HG03060 (cell line): ENCODE results near the gene TMEM178A.

ENCODE experiments used
- ATAC-seq: cut with Tn5 transposase; IDR thresholded peaks from one replicate; pipeline ENCODE4 v1.9.1; 2021; ENCODE audit warnings: low read depth, moderate number of reproducible peaks; ENCODE audit not compliant: unreplicated experiment

Gene TMEM178A

GRCh38 chr2:39736640-39737039, 70.9 kb downstream of the TMEM178A start:
- no peak for ATAC-seq

GRCh38 chr2:39737661-39738060, 71.9 kb downstream of the TMEM178A start:
- ATAC-seq, result no peak

- ATAC-seq, result no peak
These were observed 73.2 kb downstream of the TMEM178A start for GRCh38 chr2:39738936-39739335.

GRCh38 chr2:39739386-39739785, 73.7 kb downstream of the TMEM178A start:
- ATAC-seq, result no peak

- no peak for ATAC-seq
These were observed 76.2 kb downstream of the TMEM178A start for GRCh38 chr2:39741871-39742270.

GRCh38 chr2:39743269-39743776, 77.6 kb downstream of the TMEM178A start:
- ATAC-seq, result no peak

- ATAC-seq, result no peak
These were observed 89.7 kb downstream of the TMEM178A start for GRCh38 chr2:39755466-39755865.

GRCh38 chr2:39757156-39757555, 91.4 kb downstream of the TMEM178A start:
- no peak for ATAC-seq

- no peak for ATAC-seq
These were observed 96.7 kb downstream of the TMEM178A start for GRCh38 chr2:39762448-39762847.
